Right lobe of liver (tissue), 4 donors: ENCODE measurements around the gene TAF11.

Experiments
- POLR2A ChIP-seq: fragments of 450-650 bp; IDR thresholded peaks from one replicate; pipeline ENCODE4 v1.6.1; 2017; ENCODE audit warnings: antibody characterized with exemption, mild to moderate bottlenecking
- TF ChIP-seq, protein P1 (sequence below), 4 donors: fragments of 200-600 bp in 3 of 4; fragments of 450-650 bp in 1 of 4; IDR thresholded peaks; one replicate each; pipeline versions ENCODE4 v1.5.1 to v1.8.0; 2016 to 2022; ENCODE audit warnings: antibody characterized with exemption in 4 of 4, mild to moderate bottlenecking in 2 of 4
- donor health status: DM: no; HTN: no; CAD: no.
- donor health status: DM: no; HTN: no; CAD: no.
- donor health status: DM: no; HTN: yes; CAD: no.

DNA sequence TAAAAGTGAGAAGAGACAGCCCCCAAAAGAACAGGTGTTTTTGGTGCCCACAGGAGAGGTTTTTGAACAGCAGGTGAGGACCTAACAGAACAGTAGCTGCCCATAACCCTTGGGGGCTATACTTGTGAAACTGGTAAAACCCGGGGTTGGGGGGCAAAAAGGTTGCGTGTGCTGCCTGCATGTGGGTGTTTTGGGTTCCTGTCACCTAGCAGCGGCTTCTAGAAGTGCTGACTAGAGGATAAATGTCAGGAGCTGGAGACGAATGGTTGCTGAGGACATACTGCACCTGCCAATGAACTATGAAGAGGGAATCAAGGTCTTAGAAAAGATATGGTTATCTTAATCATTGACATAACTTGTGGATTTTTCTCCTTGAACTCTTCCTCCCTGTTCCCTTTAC is 16.0 kb downstream of the TAF11 start:
- TF ChIP-seq, protein P1, sequence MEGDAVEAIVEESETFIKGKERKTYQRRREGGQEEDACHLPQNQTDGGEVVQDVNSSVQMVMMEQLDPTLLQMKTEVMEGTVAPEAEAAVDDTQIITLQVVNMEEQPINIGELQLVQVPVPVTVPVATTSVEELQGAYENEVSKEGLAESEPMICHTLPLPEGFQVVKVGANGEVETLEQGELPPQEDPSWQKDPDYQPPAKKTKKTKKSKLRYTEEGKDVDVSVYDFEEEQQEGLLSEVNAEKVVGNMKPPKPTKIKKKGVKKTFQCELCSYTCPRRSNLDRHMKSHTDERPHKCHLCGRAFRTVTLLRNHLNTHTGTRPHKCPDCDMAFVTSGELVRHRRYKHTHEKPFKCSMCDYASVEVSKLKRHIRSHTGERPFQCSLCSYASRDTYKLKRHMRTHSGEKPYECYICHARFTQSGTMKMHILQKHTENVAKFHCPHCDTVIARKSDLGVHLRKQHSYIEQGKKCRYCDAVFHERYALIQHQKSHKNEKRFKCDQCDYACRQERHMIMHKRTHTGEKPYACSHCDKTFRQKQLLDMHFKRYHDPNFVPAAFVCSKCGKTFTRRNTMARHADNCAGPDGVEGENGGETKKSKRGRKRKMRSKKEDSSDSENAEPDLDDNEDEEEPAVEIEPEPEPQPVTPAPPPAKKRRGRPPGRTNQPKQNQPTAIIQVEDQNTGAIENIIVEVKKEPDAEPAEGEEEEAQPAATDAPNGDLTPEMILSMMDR (IDR thresholded peaks at IDR 0.05), result no peak
- no peak for TF ChIP-seq POLR2A
